Activated CD8-positive, alpha-beta memory T cell treated with anti-CD3 and anti-CD28 coated beads, Interleukin-2, amount 50 U/mL, for 48 hours (primary cell): ENCODE data around the gene NDUFB11.

ENCODE experiments used
- DNase-seq: peaks from one replicate; pipeline ENCODE4 v3.0.0-alpha.2; 2020

The NDUFB11 gene

DNA sequence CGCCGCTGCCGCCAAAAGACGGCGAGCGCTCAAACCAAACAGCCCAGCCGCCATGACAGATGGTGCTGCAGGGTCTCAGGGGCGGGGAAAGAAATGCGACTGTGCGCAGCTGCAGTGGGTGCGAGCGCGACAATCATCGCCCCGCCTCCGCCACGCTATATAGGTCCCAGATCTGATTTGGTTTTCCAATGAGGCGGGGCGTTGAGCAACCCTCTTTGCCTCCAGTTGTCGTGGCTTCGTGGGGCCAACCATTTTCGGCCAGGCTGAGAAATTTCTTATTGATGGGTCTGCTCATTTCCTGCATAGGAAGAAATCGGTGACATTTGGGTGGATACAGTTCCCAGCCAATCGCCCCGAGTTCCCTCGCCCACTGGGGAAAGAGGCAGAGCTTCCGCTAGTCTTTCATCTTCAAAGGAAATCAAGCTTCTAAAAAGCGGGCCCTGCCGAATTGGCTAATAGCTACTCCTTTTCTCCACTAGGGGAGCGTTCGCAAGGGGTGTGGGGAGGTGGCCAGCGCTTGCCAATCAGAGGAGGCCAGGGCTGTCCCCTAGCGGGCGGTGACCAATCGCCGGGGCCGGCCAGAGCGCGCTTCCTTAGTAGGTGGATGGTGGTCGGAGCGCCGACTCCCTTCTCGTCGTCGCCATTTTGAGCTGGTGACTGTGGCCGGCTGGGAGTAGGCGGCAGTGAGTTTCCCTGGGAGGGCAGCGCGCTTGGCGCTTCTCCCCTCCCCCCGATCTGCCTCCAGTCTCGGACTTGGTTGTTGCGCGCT, at the start of gene NDUFB11, which contains the start of gene RBM10:
NDUFB11 (minus strand) TSS at position 77 of the 769 bp plus-strand sequence; CDS start at position 54, 23 bp downstream.
RBM10 (plus strand) TSS at position 596 of the 769 bp plus-strand sequence. CDS start 2,261 bp downstream, outside the sequence.
- DNase-seq: peak; percentile 90

DNA sequence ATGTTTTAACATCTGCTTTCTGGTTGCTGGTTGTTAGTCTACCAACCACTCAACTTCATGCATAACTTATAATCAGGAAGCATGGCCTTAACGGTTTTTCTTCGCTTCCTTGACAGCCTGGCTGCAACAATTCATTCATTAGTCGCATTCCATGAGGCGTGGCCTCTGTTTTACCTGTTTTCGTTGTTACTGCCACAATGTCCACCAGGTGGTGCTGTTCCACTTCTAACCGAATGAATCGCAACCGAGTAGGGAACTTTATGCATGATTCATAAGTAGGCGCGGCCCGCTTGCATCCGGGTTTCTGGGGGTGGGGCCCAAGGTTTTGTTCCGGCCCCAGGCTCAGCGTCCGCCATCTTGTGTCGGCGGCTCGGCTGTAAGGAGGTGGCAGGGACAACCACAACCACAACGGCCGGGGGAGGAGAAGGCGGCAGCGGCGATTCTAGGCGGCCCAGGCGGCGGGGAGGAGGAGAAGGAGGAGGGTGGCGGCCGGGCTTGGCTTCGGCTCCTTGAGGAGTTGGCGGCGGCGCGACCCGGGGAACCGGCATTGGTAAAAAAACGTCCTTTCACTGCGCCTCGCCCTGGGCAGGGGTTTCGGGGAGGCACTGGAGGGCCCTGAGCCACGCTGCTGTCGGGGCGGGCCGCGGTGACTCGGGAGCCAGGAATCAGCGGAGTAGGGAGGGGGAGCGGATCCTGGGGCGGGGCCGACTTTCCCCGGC, 49.1 kb upstream of the NDUFB11 start, which contains the start of gene UBA1:
UBA1 (plus strand) TSS at position 355 of the 719 bp plus-strand sequence. CDS start 4,974 bp downstream, outside the sequence.
- DNase-seq: peak; percentile 90

DNA sequence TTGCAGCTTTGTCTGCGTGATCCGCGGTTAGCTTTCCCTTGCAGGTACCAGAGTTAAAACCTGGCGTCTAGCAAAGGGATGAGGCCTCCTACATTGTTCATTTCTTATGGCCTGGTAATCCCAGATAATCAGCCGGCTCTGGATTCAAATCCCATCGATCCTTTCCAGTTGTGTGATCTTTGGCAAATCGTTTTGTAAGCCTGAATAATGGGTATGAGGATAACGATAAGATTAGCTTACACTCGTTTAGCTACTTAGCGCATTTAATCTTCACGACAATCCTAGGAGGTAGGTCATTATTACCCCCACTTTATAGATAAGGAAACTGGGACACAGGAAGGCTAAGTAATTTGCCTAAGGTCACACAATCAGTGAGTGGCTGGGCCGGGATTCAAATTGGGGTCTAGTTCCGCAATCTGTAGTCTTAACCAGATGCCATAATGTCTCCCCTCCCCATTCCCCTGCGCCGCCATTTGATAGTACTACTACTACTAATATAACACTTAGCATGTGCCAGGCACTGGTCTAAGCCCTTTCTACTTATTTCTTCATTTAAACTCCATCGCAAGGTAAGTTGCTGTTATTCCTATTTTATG, 47.4 kb upstream of the NDUFB11 start:
- DNase-seq: no peak

DNA sequence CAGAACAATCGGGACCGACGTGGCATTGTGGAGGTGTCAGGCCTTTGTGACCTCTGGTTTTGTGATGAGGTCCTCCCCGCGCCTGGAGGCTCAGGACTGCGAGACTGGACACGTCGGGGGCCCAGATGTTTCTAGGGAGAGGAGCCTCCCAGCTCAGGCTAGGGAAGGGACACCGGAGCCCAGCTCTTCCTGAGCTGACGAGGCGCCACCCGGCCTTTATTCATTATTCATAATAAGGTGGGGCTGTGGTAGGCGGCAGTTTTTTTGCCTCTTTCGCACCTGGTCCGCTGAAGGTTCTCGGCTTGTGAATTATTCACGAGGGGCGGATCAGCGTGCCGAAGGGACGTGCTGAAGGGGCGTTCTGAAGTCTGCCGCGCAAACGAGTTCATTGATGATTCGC, 46.8 kb upstream of the NDUFB11 start:
- DNase-seq: peak; percentile 69

DNA sequence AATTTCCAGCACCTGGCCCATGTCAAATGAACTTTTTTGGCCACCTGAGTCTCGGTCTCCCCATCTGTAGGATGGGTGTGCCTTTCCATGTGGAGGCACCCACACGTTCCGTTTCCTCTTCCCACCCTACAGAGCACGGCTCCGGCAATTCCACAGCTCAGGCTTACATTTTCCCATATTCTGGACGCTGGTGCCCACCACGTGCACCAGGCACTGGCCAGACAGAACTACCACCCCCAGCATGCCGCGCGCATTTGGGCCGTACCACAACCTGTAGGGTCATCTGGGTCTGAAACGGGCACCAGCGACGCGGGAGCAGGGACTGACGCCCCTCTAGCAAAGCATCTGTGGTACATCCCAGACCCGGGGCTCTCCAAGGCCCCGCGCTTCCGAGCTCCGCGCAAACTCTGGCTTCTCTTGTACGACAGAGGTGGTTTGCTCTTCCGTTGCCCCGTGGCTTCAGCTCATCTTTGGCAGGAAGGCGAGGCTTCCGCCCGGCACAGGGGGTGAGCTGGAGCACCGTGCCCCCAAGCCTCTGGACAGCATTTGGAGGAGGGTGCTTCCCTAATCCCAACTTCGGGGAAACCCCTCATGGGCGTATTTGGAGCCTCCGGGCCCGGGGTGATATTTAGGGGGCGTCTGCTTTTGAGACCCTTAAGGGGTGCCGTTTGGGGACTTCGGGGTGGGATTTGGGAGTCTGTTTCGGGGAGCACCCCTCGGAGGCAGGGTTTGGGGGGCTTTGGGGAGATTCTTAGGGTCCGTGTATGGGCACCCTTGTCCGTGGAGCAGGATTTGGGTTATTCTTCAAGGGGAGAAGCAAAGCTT, 46.2 kb upstream of the NDUFB11 start:
- peak; percentile 83 for DNase-seq

DNA sequence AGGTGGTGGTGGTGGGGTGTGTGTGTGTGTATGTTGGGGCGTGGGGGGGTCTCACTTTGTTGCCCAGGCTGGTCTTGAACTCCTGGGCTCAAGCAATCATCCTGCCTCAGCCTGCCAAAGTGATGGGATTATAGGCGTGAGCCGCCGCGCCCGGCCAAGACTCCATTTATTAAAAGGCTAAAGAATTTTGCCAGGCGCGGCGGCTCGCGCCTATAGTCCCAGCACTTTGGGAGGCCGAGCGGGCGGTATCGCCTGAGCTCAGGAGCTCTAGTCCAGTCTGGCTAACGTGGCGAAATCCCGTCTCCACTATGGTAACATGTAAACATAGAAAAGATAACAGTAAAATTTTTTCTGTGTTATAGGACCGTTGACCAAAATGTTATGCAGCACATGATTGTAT, 45.4 kb upstream of the NDUFB11 start:
- DNase-seq: no peak

DNA sequence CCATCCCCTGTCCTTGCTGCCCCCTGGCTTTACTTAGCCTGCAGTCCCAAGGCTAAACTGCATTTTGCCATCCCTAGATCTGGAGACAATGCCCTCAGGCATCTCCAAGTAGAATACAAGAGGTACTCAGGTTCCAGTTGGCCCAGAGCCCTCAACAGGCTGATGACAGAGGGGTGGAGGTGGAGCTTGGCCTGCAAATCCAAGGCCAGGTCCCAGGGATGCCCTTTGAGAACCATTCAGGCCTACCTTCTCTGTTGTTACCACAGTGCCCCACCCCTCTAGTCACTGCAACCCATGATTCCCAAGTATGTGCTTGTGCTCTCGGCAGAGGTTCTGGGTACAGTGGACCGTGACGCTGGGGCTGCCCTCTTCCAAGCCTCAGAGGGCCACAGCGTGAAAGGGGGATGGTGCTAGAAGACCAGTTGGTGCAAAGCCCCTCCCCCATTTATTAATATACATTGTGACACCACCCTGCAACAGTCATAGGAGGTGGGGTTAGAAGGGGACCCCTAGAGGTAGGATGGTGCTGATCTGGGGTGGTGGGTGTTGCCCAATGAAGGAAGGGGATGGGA, 42.7 kb upstream of the NDUFB11 start:
- DNase-seq: no peak

DNA sequence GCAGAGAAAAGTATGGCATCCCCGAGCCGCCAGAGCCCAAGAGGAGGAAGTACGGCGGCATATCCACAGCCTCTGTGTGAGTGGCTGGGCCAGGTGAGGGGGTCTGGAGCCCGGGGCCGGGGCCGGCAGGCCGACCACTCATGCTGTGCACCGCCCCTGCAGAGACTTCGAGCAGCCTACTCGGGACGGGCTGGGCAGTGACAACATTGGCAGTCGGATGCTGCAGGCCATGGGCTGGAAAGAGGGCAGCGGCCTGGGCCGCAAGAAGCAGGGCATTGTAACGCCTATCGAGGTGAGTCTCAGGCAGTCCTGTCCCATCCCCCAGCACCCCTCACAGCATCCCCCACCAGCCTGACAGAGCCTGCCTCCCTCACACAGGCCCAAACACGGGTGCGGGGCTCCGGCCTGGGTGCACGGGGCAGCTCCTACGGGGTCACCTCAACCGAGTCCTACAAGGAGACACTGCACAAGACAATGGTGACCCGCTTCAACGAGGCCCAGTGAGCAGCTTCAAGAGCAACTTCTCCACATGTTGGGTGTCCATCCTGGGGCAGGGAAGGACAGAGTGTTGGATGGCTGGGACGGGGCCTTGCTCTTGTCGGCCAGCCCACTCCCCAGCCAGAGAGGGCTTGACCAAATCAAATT, 41.7 kb upstream of the NDUFB11 start:
- DNase-seq: no peak

DNA sequence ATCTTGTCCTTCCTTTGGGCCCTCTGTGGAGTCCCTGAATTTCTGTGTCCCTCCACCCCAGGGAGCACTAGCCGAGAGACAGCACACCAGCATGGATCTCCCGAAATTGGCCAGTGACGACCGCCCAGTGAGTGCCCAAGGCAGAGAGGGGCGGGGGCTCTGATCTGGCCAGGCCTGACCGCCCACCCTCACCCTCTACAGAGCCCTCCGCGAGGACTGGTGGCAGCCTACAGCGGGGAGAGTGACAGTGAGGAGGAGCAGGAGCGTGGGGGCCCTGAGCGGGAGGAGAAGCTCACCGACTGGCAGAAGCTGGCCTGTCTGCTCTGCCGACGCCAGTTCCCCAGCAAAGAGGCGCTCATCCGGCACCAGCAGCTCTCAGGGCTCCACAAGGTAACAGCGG, 40.7 kb upstream of the NDUFB11 start:
- DNase-seq: no peak

DNA sequence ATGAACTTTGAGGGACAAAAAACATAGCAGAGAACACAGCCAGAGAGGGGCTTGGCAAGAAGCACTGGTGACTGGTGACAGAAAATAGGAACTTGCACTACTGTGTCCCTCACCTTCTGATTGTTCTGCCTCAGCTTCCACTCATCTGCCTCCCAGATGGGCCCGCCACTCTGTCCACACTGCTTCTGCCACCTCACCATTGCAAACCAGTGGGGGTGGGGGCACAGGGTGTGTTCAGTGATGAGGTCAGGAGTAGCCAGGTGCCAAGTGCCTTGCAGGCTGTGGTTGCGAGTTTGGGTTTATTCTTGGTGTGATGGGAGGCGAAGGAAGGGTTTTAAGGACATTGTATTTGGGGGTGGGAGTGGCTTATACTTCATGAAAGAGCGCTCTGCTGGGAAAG, 40.0 kb upstream of the NDUFB11 start:
- no peak for DNase-seq

DNA sequence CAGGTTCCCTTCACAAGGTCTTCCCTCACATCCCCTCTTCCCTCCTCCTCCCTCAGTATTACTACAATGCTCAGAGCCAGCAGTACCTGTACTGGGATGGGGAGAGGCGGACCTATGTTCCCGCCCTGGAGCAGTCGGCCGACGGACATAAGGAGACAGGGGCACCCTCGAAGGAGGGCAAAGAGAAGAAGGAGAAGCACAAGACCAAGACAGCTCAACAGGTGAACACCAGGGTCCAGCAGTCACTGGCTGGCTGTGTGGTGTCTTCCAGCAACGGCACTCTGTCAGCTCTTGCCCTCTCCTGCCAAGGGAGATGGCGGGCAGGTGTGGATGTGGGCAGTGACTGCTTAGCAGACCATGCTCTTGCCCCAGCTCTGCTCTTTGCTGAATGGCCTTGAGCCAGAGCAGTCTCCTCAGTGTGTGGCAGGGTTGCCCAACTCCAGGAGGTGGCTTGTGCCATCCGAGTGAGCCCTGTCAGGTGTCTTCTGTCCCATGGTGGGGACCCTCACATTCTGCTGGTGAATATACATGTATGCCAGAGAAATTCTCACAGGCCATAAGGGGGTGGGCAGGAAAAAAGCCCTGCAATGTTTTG, 37.7 kb upstream of the NDUFB11 start:
- no peak for DNase-seq

DNA sequence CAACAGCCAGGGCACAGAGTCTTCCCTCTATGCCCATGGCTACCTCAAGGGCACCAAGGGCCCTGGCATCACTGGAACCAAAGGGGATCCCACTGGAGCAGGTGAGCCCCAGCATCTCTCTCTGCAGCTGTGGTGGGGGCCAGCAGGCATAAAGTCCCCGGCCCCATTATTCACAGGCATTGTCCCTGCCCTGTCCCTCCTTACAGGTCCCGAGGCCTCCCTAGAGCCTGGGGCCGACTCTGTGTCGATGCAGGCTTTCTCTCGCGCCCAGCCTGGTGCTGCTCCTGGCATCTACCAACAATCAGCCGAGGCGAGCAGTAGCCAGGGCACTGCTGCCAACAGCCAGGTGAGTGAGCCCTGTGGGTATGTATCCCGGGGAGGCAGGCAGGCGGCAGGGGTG, 36.8 kb upstream of the NDUFB11 start:
- DNase-seq: no peak

DNA sequence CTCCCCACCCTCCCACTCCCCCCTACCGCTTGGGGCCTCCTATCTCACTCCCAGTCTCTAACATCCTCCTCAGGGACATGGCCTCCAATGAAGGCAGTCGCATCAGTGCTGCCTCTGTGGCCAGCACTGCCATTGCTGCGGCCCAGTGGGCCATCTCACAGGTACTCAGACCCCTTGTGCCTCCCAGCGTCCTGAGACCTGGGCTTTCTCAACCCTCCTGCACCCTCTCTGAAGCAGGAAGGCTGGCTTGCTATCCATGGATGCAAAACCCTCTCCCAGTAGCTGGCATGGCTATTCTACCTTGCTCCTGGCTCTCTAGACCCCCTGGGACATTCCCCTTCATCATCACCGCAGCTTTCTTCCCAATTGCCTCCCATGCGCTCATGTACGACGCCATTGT, 35.8 kb upstream of the NDUFB11 start:
- no peak for DNase-seq

DNA sequence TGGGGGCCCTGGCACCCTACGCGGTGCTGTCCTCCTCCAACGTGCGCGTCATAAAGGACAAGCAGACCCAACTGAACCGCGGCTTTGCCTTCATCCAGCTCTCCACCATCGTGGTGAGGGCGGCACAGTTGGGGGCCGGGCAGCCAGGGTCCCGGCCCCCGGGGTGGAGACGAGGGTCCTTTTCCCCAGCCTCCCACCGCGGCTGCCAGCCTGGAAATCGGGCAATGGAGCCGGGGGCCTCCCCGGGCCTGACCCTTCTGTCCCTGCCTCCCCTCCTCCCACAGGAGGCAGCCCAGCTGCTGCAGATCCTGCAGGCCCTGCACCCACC, 35.4 kb upstream of the NDUFB11 start:
- no peak for DNase-seq

DNA sequence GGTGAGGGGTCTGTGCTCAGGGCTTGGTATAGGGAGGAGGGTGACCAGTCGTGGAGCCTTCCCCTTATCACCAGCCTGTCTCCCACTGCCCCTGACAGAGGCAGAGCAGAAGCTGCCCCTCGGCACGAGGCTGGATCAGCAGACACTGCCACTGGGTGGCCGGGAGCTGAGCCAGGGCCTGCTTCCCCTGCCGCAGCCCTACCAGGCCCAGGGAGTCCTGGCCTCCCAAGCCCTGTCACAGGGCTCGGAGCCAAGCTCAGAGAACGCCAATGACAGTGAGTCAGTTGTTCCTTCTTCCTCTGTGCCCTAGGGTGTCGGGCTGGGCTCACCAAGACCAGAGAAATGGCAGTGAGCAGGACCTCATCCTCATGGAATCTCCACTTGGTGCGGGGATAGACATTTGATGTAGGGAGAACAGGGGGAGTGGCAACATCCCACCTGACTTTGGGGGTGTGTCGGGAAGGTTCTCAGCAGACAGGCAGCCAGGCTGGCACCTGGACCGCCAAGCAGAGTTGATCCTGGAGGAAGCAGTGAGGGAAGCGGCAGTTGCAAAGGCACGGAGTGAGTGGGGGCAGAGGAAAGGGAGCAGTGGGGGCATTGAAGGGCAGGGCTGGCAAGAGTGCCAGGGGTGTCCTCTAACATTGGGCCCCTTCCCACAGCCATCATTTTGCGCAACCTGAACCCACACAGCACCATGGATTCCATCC, 34.9 kb upstream of the NDUFB11 start:
- DNase-seq: no peak

DNA sequence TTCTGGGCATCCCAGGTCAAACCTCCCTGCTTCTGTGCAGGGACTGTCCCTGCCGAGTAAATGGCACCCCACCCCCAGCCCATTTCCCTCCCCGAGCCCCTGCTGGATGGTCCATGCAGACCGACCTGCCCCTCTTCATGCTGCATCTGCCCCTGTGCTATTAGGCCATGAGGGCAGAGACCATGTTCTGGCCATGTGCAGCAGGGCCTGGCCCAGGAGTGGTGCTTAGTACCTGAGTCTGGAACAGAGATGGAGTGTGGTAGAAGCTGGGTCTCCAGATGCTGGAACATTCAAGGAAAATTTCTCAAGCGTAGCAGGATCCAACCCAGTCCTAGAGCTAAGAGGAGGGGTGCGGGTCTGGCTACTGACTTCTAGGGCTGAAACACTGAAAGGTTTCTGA, 33.8 kb upstream of the NDUFB11 start:
- DNase-seq: no peak

DNA sequence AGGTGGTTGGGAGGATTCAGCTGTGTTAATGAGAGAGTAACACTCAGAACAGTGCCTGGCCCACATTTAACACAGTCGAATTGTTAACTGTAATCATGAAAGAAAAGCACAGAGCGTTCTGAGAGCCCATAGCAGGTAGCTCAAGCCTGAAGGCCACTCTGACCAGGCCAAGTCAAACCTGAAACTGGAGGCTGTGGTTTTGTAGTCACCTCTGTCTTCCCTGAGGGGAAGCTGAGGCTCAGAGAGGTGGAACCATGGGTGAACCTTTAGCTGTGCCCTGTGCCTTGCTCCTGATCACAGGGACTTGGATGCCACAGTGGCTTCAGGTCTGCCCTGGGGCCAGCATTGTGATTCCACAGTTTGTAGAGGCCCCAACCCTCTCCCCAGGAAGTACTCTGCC, 32.6 kb upstream of the NDUFB11 start:
- no peak for DNase-seq

DNA sequence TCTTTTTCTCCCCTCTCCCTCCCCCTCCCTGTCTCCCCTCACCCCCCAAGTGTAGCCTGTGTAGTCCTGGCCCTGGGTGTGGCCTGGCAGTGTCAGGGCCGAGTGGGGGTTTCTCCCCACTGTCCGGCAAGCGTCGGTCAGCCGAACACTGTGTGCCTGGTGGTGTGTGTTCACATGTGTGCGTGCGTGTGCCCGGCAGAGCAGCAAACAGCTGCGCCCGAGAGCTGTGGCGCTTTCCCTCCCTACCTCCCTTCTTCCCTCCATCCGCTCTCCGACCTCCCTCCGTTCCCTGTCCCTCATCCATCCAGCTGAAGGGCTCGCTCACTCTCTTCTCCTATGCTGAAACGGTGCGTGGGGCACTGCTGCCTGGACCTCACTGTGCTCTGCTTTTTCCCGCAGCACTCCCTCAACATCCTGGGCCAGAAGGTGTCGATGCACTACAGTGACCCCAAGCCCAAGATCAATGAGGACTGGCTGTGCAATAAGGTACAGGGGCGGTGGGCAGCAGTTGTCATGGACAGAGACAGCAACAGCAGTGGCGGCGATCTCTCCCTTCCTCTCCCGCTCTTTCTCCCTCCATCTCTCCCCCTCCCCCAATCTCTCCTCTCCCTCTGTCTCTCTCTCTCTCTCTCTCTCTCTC, 31.7 kb upstream of the NDUFB11 start:
- DNase-seq: no peak

DNA sequence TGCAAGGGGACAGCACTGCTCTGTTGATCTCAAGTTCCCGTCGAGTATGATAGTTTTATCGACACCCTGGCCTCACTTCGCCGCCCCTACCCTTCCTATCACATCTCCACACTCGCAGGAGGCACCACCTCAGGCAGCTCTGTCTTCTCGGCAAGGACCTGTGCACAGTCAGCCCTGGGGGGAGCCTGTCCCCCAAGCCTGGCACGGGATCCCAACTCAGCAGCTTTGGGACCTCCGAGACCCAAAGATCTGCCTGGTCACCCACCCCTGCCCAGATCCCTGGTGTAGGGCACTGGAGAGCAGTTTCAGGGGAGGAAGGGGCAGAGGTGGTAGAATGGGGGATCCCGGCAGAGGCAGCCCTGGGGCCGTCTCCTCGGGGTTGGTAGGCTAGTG, 31.1 kb upstream of the NDUFB11 start:
- no peak for DNase-seq

DNA sequence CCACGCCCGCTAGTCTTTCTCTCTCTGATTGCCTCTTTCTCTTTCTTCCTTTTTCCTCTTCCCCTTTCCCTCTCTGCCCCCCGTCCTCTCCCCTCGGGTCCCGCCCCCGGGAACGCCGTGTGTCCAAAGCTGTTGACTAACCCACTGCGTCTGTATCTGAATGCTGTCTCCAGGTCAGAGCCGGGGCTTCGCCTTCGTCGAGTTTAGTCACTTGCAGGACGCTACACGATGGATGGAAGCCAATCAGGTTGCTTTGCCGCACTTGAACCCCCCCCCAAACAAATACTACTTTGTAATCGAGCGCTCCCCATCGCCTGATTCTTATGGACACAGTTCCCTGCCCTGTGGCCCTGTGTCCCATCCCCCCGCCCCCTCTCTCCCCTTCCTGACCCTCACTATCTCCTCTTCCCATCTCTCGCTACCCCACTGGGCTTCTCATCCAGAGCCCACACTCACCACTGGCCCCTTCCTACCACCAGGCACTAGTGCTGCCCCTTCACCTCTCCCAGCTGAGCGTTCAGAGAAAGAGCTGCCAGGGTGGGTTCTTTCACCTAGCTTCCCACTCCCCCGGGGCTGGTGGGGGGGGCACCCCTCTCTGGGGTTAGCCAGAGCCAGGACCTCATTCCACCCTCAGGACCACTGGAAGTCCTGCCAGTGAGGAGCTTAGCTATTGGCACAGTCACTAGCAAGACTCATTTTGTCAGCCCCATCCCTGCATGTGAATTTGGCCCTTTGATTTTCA, 30.5 kb upstream of the NDUFB11 start:
- no peak for DNase-seq
